GM19438 (cell line): Measurements from ENCODE around the gene UGT1A5.
"Not testable (repeated sequence)": the region's sequence is repeated elsewhere in the genome, so short reads cannot be mapped to it uniquely, and the experiment has no call there.

Experiments
- ATAC-seq: cut with Tn5 transposase; IDR thresholded peaks from one replicate; pipeline ENCODE4 v1.9.1; 2021; ENCODE audit warnings: low read depth; ENCODE audit not compliant: unreplicated experiment

The UGT1A5 gene

DNA sequence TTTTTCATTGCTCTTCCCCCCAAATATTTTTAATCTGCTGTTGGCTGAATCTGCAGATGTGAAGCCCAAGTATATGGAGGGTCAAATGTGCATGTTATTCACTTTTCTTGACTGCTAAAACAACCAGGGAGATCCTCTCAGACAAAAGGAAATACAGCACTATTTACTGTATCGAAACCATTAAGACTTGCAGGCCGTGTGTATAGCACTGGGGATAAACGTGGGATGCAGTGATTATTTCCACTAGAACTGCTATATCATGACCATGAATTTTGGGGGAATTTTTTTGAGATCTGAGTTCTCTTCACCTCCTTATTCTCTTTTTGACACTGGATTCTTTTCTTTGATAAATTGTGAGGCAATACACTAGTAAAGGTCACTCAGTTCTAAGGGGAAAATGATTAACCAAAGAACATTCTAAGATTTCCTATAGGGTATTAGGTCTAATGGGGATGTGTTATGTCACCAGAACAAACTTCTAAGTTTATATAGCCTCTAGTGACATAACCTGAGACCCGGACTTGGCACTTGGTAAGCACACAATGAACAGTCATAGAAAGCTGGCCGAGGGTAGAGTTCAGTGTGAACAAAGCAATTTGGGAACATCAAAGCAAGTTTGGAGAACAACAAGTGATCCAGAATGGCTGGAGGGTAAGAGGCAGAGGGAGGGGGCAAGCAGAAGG lies 32.5 kb downstream of the UGT1A5 start:
- ATAC-seq, result no peak

DNA sequence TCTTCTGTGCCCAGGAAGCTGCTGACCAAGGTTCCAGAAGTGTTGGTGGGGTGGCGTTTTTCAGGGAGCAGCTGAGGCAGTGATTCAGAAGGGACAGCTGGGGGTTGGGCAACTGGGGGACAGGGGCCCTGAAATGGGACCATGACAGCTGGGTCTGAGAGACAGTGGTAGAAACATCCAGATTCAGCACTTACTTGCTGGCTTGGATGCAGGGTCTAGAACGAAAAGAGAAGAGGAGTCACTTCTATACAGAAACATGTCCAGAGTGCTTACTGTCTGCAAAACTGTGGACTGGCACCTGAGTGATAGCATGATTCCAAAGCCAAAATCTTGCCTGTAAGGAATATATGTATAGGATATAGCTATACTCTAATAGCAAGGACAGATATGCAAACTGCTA lies 33.1 kb downstream of the UGT1A5 start:
- ATAC-seq, result not testable (repeated sequence)

DNA sequence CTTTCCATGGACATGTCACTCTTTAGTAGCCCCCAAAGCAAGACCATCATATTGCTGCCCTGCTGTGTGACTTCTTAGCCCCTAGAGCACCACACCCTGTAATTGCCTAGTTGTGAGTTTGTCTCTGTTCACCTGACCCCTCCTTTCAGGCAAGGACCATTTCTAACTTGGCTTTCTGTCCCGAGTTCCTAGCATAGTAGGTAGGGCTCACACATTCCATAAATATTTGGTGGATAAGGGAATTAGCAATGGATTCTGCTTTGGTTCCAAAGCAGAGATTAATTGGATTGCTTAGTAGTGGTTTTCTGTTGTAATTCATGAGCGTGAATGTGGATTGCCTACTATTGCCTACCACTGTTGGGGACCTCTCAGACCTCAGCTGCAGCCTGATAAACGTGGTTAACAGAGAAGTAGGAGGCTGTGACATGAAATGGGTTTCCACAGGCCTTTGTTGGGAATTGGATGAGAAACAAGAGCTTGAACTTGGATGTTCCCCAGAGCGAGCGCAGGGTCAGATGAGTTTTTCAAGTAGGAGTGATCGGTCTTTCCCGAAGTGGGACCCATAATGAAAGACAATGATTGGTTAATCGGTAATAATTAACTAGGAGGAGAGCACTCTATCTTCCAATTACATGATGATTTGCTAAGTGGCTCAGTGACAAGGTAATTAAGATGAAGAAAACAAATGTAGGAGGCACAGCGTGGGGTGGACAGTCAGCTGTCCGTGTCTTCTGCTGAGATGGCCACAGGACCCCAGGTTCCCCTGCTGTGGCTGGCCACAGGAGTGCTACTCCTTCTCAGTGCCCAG lies 34.0 kb downstream of the UGT1A5 start:
- ATAC-seq, result no peak

DNA sequence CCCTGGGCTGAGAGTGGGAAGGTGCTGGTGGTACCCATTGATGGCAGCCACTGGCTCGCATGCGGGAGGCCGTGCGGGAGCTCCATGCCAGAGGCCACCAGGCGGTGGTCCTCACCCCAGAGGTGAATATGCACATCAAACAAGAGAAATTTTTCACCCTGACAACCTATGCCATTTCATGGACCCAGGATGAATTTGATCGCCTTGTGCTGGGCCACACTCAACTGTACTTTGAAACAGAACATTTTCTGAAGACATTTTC lies 34.5 kb downstream of the UGT1A5 start:
- ATAC-seq, result no peak

DNA sequence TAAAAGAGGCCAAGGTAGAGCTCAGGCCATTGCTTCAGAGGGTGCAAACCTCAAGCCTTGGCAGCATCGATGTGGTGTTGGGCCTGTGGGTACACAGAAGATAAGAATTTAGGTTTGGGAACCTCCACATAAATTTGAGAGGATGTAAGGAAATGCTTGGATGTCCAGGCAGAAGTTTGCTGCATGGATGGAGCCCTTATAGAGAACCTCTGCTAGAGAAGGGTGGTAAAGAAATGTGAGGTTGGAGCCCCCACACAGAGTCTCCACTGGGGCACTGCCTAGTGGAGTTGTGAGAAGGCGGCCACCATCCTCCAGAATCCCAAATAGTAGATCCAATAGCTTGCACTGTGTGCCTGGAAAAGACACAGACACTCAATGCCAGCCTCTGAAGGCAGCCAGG lies 38.0 kb downstream of the UGT1A5 start:
- not testable (repeated sequence) for ATAC-seq

DNA sequence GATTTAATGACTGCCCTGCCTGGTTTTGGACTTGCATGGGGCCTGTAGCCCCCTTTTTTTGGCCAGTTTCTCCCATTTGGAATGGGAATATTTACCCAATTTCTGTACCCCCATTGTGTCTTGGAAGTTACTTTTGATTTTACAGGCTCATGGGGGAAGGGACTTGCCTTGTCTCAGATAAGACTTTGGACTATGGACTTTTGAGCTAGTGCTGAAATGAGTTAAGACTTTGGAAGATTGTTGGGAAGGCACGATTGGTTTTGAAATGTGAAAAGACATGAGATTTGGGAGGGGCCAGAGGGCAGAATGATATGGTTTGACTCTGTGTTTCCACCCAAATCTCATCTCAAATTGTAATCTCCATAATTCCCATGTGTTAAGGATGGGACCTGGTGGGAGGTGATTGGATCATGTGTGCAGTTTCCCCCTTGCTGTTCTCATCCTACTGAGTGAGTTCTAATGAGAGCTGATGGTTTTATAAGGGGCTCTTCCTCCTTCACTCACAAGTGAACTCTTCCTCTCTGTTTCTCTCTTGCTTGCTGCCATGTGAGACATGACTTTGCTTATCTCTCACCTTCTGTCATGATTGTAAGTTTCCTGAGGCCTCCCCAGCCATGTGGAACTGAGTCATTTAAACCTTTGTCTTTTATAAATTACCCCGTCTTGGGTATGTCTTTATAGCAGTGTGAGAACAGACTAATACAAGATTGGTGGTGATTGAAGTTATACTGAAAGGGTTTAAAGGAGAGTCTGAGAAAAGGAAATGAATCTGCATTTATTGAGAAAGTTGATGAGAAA lies 38.7 kb downstream of the UGT1A5 start:
- ATAC-seq, result not testable (repeated sequence)

DNA sequence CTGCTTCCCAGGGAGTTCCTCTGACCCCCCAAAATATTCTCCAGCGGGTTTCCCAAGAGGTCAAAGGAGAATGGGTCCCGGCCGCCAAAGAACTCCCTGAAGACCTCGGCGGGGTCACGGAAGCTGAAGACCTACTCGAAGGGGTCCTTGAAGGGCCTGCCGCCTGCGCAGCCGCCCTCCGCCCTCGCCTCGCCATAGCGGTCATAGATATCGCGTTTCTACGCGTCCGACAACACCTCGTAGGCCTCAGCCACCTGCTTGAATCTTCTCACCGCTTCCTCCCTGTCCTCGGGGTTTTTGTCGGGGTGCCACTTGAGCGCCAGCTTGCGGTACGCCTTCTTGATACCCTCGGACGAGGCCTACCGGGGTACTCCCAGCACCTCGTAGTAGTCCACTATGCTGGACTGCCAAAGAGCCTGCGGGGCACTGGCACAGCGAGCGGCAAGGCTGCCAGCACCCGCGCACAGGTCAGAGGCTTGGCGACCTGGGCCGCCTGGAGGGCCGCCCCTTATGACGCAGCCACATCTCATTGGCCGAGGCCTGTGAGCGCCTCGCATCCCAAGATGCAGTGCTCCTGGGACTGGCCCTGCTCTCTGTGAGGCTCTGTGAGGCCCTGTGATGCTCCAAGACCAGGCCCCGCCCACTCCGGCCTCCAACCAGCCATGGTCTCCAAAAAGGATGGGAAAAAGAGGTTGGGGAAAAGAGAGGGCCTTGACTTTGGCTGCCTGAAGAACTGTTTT lies 42.3 kb downstream of the UGT1A5 start:
- no peak for ATAC-seq

DNA sequence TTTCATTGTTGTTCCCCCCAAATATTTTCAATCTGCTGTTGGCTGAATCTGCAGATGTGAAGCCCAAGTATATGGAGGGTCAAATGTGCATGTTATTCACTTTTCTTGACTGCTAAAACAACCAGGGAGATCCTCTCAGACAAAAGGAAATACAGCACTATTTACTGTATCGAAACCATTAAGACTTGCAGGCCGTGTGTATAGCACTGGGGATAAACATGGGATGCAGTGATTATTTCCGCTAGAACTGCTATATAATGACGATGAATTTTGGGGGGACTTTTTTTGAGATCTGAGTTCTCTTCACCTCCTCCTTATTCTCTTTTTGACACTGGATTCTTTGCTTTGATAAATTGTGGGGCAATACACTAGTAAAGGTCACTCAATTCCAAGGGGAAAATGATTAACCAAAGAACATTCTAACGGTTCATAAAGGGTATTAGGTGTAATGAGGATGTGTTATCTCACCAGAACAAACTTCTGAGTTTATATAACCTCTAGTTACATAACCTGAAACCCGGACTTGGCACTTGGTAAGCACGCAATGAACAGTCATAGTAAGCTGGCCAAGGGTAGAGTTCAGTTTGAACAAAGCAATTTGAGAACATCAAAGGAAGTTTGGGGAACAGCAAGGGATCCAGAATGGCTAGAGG lies 43.8 kb downstream of the UGT1A5 start:
- ATAC-seq, result no peak

DNA sequence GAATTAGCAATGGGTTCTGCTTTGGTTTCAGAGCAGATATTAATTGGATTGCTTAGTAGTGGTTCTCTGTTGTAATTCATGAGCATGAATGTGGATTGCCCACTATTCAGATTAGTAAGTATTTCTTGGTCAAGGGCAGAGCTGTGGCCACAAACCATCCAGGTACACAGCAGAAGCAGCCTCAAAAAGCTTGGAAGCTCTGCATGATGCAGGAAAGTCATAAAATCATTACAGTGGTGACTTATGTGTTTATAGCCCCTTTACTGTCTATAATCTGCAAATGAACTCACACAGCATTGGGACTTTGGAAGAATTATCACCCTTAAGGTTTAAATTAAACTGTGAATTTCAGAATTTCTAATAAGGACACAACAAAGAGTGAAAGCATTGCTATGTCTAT lies 45.4 kb downstream of the UGT1A5 start:
- no peak for ATAC-seq

DNA sequence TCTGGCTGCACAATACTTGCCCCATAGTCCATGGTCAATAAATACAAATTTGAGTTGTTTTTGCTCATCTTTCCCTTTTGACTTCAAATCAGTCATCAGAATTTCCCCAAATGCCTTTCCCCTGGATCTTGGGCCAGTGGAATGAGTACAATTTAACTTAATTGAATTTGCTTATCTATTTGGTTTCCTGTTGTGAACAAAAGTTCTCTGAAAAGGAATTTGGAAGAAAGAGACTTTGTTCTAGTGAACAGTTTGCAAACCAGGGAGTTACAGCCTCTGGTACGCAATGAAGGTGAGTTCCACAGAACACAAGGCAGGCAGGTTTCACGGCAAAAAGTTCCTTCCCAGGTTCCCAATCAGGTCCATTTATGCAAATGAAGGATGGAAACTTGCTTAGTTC lies 46.1 kb downstream of the UGT1A5 start:
- ATAC-seq, result no peak

DNA sequence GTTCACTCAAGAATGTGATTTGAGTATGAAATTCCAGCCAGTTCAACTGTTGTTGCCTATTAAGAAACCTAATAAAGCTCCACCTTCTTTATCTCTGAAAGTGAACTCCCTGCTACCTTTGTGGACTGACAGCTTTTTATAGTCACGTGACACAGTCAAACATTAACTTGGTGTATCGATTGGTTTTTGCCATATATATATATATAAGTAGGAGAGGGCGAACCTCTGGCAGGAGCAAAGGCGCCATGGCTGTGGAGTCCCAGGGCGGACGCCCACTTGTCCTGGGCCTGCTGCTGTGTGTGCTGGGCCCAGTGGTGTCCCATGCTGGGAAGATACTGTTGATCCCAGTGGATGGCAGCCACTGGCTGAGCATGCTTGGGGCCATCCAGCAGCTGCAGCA lies 47.3 kb downstream of the UGT1A5 start, which contains the start of gene UGT1A1:
TSS of gene UGT1A1 (plus strand) at position 228 of the 400 bp plus-strand sequence. CDS start at position 246, 18 bp downstream.
- ATAC-seq, result no peak

DNA sequence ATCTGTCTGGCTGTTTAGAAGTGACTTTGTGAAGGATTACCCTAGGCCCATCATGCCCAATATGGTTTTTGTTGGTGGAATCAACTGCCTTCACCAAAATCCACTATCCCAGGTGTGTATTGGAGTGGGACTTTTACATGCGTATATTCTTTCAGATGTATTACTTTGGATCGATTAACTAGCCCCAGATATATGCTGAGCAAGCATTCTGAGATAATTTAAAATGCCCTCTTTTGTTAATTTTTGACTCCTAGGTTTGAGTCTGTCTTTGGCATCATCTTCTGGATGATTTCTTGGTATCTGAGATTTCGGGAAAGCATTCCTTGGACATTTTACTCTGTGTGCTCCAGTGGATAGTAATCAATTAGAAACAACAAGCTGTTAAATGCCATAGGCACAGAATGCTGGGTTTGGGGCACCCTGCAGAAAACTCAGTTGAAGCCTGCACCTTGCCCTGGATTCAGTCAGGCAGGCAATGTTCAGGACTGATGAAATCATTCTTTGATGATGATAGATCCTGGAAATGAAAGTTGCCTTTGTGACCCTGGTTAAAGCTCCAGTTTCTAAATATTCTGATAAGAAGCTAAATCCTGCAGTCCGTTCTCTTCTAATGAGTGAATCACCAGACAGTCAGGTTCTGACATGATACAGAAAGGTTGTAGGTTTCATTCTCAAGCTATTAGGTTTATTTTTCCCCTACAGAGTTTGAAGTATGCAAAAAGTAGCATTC lies 48.5 kb downstream of the UGT1A5 start:
- no peak for ATAC-seq

DNA sequence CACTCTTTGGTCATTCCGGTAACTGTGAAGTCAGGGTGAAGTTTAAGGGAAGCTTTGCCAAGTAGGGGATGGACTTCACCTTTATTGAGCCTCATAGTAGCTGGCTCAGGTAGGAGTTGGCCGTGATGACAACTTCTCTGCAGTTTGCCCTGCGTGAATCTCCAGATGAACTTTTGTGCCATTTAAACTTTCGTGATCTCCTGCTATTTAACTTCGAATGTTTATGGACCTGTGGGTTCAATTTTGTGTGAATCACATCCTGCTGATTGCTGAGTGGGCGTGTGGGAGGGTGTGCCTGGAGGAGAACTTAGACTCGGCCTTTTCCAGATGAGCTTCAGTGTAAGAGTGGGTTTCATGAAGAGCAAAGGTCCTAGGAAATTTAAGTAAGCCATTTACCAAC lies 51.6 kb downstream of the UGT1A5 start:
- no peak for ATAC-seq

DNA sequence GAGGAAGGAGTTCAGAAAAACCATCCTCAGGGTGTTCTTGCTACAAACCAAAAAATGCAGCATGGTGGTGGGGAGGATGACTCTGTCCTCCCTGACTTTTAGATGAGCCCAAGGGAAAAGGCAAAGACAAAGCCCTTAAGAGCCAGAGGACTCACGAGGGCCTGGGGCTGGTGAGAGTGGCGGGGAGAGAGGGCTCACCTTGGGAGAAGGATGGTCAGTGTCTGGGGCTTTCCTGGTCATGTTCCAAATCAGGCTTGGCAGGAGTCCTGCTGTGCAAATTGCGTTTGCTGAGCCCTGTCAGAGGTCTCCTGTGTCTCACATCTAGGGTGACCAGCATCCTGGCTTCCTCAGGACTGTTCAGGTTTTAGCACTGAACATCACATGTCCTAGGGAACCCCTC lies 52.1 kb downstream of the UGT1A5 start:
- no peak for ATAC-seq

DNA sequence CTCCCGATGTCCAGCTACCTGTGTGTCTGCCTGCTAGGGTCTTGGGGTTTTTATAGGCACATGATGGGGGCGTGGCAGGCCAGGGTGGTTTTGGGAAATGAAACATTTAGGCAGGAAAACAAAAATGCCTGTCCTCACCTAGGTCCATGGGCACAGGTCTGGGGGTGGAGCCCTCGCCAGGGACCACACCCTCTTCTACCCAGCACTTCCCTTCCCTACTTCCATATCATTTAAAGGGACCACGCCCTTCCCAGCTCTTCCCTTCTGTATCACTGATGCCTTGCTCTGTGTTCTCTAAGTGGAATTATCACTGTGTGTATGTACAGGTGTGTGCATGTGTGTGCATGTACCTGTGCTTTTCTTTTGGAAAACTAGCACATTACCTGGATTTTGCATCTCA lies 53.7 kb downstream of the UGT1A5 start:
- ATAC-seq, result no peak

DNA sequence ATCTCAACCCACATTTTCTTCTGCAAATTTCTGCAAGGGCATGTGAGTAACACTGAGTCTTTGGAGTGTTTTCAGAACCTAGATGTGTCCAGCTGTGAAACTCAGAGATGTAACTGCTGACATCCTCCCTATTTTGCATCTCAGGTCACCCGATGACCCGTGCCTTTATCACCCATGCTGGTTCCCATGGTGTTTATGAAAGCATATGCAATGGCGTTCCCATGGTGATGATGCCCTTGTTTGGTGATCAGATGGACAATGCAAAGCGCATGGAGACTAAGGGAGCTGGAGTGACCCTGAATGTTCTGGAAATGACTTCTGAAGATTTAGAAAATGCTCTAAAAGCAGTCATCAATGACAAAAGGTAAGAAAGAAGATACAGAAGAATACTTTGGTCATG lies 55.4 kb downstream of the UGT1A5 start:
- no peak for ATAC-seq

DNA sequence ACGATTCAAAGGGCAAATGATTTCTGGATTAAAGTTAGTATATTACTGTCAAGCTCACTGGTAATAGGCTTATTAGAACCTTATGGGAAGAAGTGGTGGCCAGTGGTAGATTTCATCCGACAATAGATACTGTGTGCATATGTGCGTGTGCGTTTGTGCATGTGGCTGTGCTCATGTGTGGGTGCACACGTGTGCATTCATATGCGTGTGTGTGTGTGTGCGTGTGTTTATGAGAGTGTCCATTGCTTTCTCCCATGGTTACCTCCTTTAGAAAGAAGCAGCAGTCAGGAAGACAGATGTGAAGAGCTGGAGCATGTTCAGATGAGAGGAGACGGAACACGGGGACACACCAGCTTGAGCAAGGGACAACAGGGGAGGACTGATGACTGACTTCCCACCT lies 56.6 kb downstream of the UGT1A5 start:
- no peak for ATAC-seq

DNA sequence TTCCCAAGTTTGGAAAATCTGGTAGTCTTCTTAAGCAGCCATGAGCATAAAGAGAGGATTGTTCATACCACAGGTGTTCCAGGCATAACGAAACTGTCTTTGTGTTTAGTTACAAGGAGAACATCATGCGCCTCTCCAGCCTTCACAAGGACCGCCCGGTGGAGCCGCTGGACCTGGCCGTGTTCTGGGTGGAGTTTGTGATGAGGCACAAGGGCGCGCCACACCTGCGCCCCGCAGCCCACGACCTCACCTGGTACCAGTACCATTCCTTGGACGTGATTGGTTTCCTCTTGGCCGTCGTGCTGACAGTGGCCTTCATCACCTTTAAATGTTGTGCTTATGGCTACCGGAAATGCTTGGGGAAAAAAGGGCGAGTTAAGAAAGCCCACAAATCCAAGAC lies 59.4 kb downstream of the UGT1A5 start:
- ATAC-seq, result no peak

DNA sequence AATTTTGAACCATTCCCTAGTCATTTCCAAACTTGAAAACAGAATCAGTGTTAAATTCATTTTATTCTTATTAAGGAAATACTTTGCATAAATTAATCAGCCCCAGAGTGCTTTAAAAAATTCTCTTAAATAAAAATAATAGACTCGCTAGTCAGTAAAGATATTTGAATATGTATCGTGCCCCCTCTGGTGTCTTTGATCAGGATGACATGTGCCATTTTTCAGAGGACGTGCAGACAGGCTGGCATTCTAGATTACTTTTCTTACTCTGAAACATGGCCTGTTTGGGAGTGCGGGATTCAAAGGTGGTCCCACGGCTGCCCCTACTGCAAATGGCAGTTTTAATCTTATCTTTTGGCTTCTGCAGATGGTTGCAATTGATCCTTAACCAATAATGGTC lies 59.9 kb downstream of the UGT1A5 start:
- ATAC-seq, result no peak

DNA sequence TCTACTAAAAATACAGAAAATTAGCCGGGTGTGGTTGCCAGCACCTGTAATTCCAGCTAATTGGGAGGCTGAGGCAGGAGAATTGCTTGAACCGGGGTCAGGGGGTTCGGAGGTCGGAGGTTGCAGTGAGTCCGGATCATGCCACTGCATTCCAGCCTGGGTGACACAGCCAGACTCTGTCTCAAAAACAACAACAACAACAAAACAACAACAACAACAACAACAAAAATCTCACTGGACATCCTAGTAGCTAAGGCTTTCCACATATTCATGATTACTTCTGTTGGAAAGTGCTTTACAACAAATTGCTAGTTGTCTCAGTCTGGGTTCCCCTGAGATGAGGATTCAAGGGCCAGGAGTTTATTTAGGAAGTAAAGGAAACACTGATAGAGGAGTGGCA lies 61.1 kb downstream of the UGT1A5 start:
- ATAC-seq, result no peak
